Activated CD4-positive, alpha-beta T cell treated with anti-CD3 and anti-CD28 coated beads for 36 hours (primary cell): ENCODE results near the gene KCTD3. TPM values are rescaled to one million over a fixed set of nuclear protein-coding genes. Genes with fewer than 3 reads are reported as not detected.

Experiments used
- ATAC-seq: fragments of 200-7000 bp; cut with Tn5 transposase; one replicate; pipeline ENCODE4 v1.10.0; 2021; ENCODE audit warnings: mild to moderate bottlenecking, moderate library complexity
- CTCF ChIA-PET: fragments of 350-600 bp; sonication (Branson Sonifier 250); formaldehyde crosslinking; loops from one replicate; lab custom pipeline; 2021; ENCODE audit warnings: antibody characterized with exemption; lab: Charles Lee
- POLR2A ChIA-PET: fragments of 350-600 bp; sonication (Branson Sonifier 250); formaldehyde crosslinking; loops from one replicate; lab custom pipeline; 2021; ENCODE audit warnings: antibody characterized with exemption, inconsistent platforms; lab: Charles Lee
- DNase-seq: peaks from one replicate; pipeline ENCODE4 v3.0.0-alpha.2; 2020
- H3K27ac Mint-ChIP-seq: one replicate; pipeline ENCODE4 v1.8.0; 2021; ENCODE audit warnings: mixed read lengths
- H3K27me3 Mint-ChIP-seq: one replicate; pipeline ENCODE4 v1.8.0; 2021; ENCODE audit warnings: mixed read lengths
- H3K36me3 Mint-ChIP-seq: one replicate; pipeline ENCODE4 v1.8.0; 2021; ENCODE audit warnings: low read depth, mixed read lengths
- H3K4me1 Mint-ChIP-seq: one replicate; pipeline ENCODE4 v1.8.0; 2021; ENCODE audit warnings: mixed read lengths
- H3K4me3 Mint-ChIP-seq: one replicate; pipeline ENCODE4 v1.8.0; 2021; ENCODE audit warnings: mild to moderate bottlenecking, moderate library complexity, mixed read lengths
- H3K9me3 Mint-ChIP-seq: one replicate; pipeline ENCODE4 v1.8.0; 2021; ENCODE audit warnings: low read depth, mixed read lengths
- intact Hi-C, 2 experiments: fragments of 100-400 bp; cut with DNase I in 1 of 2; cut with micrococcal nuclease in 1 of 2; formaldehyde crosslinking; loops; one replicate each; pipeline versions ENCODE4 v1.14.2 to v1.15.1; 2022 to 2024; cut with DNase I, micrococcal nuclease
- total RNA-seq, 2 experiments: library from RNA; stranded (reverse); gene quantifications; one replicate each; pipeline ENCODE4 v1.2.3, GENCODE V29; 2021

KCTD3 gene
- total RNA-seq, 2 experiments from 2014 or later: 4.0 to 4.2 TPM

- H3K36me3 Mint-ChIP-seq: no peaks in the 10 kb centered on the region
- no peaks in the 10 kb centered on the region for H3K9me3 Mint-ChIP-seq
- no peaks in the 10 kb centered on the region for H3K27me3 Mint-ChIP-seq
- POLR2A ChIA-PET: no interaction called here
- ATAC-seq (no peak), DNase-seq (no peak)
- intact Hi-C loops: no loop called here
- H3K4me1 Mint-ChIP-seq: no peaks in the 10 kb centered on the region
- H3K4me3 Mint-ChIP-seq: no peak overlapping the region
- CTCF ChIA-PET: no interaction called here
- H3K27ac Mint-ChIP-seq: no peak overlapping the region
These were observed 76.7 kb downstream of the KCTD3 start for GRCh38 chr1:215643592-215644321.

- H3K9me3 Mint-ChIP-seq: no peaks in the 10 kb centered on the region
- peaks cover 2% of the 10 kb centered on the region for H3K27me3 Mint-ChIP-seq
- no peak overlapping the region for H3K27ac Mint-ChIP-seq
- intact Hi-C loops: no loop called here
- ATAC-seq: no peak
- no peak for DNase-seq
- H3K4me3 Mint-ChIP-seq: no peak overlapping the region
- ChIA-PET POLR2A (no interaction called here), CTCF (no interaction called here)
- no peaks in the 10 kb centered on the region for H3K36me3 Mint-ChIP-seq
- H3K4me1 Mint-ChIP-seq: no peaks in the 10 kb centered on the region
These were observed 78.1 kb downstream of the KCTD3 start for GRCh38 chr1:215645182-215645581.

DNA sequence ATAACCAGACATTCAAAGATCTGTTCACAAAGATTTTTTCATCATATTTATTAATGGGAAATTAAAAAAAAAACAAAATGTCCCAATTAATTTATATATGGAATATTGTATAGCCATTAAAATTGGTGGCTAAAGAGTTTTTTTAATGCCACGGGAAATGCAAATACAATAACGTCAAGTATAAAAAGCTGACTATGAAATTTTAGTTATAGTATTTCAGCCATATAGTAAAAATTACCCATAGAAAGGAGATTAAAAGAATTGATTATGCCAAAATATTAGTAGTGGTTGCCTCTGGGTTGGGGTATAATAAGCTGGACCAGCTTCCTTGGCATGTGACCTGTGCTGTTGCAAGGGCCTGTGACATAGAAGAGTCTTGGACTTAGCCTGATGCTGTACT is 78.8 kb downstream of the KCTD3 start:
- ChIA-PET POLR2A (no interaction called here), CTCF (no interaction called here)
- peaks cover 2% of the 10 kb centered on the region for H3K27me3 Mint-ChIP-seq
- no peaks in the 10 kb centered on the region for H3K36me3 Mint-ChIP-seq
- intact Hi-C loops: no loop called here
- H3K4me1 Mint-ChIP-seq: no peaks in the 10 kb centered on the region
- no peak overlapping the region for H3K4me3 Mint-ChIP-seq
- no peak for ATAC-seq
- no peaks in the 10 kb centered on the region for H3K9me3 Mint-ChIP-seq
- H3K27ac Mint-ChIP-seq: no peak overlapping the region
- DNase-seq: no peak

GRCh38 chr1:215647738-215648137 is 80.6 kb downstream of the KCTD3 start:
- POLR2A ChIA-PET: no interaction called here
- H3K27ac Mint-ChIP-seq: no peak overlapping the region
- ATAC-seq: no peak
- H3K27me3 Mint-ChIP-seq: peaks cover 2% of the 10 kb centered on the region
- H3K4me3 Mint-ChIP-seq: no peak overlapping the region
- H3K9me3 Mint-ChIP-seq: no peaks in the 10 kb centered on the region
- no peak for DNase-seq
- CTCF ChIA-PET: no interaction called here
- peaks cover 1% of the 10 kb centered on the region for H3K4me1 Mint-ChIP-seq
- no peaks in the 10 kb centered on the region for H3K36me3 Mint-ChIP-seq
- intact Hi-C loops: no loop called here

DNA sequence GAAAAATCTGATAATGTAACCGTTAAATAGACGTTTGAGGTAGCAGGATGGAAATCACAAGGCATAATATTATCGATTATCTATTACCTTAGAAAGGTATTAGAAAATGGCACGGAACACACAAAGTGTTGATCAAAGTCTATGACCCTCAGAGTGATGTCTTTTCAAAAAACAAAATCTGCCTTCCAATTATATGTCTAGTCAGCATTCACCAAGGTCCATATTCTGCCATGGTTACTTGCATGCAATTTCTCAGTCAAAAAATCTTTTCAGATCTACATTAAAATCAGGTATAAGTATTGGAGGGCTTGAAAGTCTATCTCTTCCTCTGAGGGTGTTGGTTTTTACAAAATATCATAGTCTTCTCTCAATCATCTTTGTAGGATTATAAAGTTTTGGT is 81.9 kb downstream of the KCTD3 start:
- peaks cover 2% of the 10 kb centered on the region for H3K27me3 Mint-ChIP-seq
- H3K4me3 Mint-ChIP-seq: no peak overlapping the region
- DNase-seq (no peak), ATAC-seq (no peak)
- intact Hi-C loops: no loop called here
- ChIA-PET CTCF (no interaction called here), POLR2A (no interaction called here)
- no peak overlapping the region for H3K27ac Mint-ChIP-seq
- H3K4me1 Mint-ChIP-seq: peaks cover 1% of the 10 kb centered on the region
- H3K36me3 Mint-ChIP-seq: no peaks in the 10 kb centered on the region
- no peaks in the 10 kb centered on the region for H3K9me3 Mint-ChIP-seq

GRCh38 chr1:215650446-215651149 is 83.5 kb downstream of the KCTD3 start:
- H3K27me3 Mint-ChIP-seq: peaks cover 2% of the 10 kb centered on the region
- H3K4me1 Mint-ChIP-seq: peaks cover 1% of the 10 kb centered on the region
- ATAC-seq (no peak), DNase-seq (no peak)
- H3K36me3 Mint-ChIP-seq: no peaks in the 10 kb centered on the region
- no peak overlapping the region for H3K4me3 Mint-ChIP-seq
- no peaks in the 10 kb centered on the region for H3K9me3 Mint-ChIP-seq
- no peak overlapping the region for H3K27ac Mint-ChIP-seq
- intact Hi-C loops: no loop called here
- ChIA-PET POLR2A (no interaction called here), CTCF (no interaction called here)

GRCh38 chr1:215651867-215652266 is 84.8 kb downstream of the KCTD3 start:
- POLR2A ChIA-PET: no interaction called here
- intact Hi-C loops: no loop called here
- H3K4me1 Mint-ChIP-seq: peaks cover 1% of the 10 kb centered on the region

DNA sequence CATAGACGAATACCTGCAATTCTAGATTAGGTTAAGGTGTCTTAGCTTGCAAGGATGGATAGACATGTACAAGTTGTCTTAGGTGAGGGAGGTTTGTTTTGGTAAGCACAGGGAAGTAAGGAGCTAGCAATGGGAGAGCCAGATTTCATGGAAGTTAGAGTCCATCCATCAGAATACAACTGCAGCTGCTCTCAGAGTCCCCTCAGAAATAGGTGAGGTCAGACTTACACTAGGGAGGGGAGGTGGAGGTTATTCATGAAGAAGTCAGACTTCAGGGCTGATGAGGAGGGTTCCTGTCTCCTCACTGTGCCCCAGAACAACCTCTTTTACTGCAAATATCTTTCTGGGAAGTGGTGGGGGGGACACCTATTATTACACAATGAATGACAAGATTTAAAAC is 85.3 kb downstream of the KCTD3 start:
- DNase-seq (no peak), ATAC-seq (no peak)
- peaks cover 1% of the 10 kb centered on the region for H3K4me1 Mint-ChIP-seq
- H3K9me3 Mint-ChIP-seq: no peaks in the 10 kb centered on the region
- ChIA-PET CTCF (no interaction called here), POLR2A (no interaction called here)
- no peaks in the 10 kb centered on the region for H3K36me3 Mint-ChIP-seq
- peaks cover 2% of the 10 kb centered on the region for H3K27me3 Mint-ChIP-seq
- intact Hi-C loops: no loop called here
- H3K4me3 Mint-ChIP-seq: no peak overlapping the region
- no peak overlapping the region for H3K27ac Mint-ChIP-seq

More at GRCh38 chr1:215651867-215652266, 84.8 kb downstream of the KCTD3 start:
- Mint-ChIP-seq H3K27ac (no peak overlapping the region), H3K9me3 (no peaks in the 10 kb centered on the region), H3K36me3 (no peaks in the 10 kb centered on the region), H3K27me3 (peaks cover 2% of the 10 kb centered on the region), H3K4me3 (no peak overlapping the region)
- CTCF ChIA-PET: no interaction called here
- DNase-seq: no peak
- no peak for ATAC-seq

- DNase-seq: no peak
- ChIA-PET POLR2A (no interaction called here), CTCF (no interaction called here)
- intact Hi-C loops: loop anchor here in 1 of 2 experiments (5.0 kb wide), 1 partner anchor 1735 kb away; no protein-coding TSS in a partner anchor
- Mint-ChIP-seq H3K4me1 (no peaks in the 10 kb centered on the region), H3K9me3 (no peaks in the 10 kb centered on the region), H3K27me3 (peaks cover 5% of the 10 kb centered on the region), H3K4me3 (no peak overlapping the region), H3K27ac (no peak overlapping the region), H3K36me3 (no peaks in the 10 kb centered on the region)
- ATAC-seq: no peak
These were observed 89.9 kb downstream of the KCTD3 start for GRCh38 chr1:215657047-215657446.

DNA sequence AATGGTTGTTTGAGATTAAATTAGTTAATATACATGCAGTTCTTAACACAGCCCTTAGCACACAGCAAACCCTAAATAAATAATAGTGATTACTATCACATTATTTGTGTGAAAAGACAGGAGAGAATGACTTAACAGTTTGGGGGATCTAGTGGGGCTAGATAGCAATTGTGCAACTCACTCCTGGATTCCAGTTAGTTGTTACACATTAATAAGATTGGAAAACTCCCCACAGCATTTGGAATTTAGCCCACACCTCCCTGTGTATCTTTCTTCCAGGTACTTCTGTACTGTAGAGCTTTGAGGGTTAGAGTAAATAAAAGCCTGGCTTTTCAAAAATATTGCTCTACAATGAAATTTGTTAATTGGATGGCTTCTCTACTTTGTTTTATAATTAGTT is 93.2 kb downstream of the KCTD3 start:
- peaks cover 5% of the 10 kb centered on the region for H3K27me3 Mint-ChIP-seq
- no peaks in the 10 kb centered on the region for H3K9me3 Mint-ChIP-seq
- H3K4me1 Mint-ChIP-seq: no peaks in the 10 kb centered on the region
- no peaks in the 10 kb centered on the region for H3K36me3 Mint-ChIP-seq
- H3K27ac Mint-ChIP-seq: no peak overlapping the region
- POLR2A ChIA-PET: no interaction called here
- ATAC-seq (no peak), DNase-seq (no peak)
- intact Hi-C loops: no loop called here
- CTCF ChIA-PET: no interaction called here
- no peak overlapping the region for H3K4me3 Mint-ChIP-seq

GRCh38 chr1:215661033-215661432 is 93.9 kb downstream of the KCTD3 start:
- intact Hi-C loops: no loop called here
- ChIA-PET POLR2A (no interaction called here), CTCF (no interaction called here)
- H3K4me1 Mint-ChIP-seq: no peaks in the 10 kb centered on the region
- DNase-seq (no peak), ATAC-seq (no peak)
- no peak overlapping the region for H3K4me3 Mint-ChIP-seq
- no peaks in the 10 kb centered on the region for H3K9me3 Mint-ChIP-seq
- H3K27me3 Mint-ChIP-seq: peaks cover 7% of the 10 kb centered on the region
- H3K27ac Mint-ChIP-seq: no peak overlapping the region
- H3K36me3 Mint-ChIP-seq: no peaks in the 10 kb centered on the region

DNA sequence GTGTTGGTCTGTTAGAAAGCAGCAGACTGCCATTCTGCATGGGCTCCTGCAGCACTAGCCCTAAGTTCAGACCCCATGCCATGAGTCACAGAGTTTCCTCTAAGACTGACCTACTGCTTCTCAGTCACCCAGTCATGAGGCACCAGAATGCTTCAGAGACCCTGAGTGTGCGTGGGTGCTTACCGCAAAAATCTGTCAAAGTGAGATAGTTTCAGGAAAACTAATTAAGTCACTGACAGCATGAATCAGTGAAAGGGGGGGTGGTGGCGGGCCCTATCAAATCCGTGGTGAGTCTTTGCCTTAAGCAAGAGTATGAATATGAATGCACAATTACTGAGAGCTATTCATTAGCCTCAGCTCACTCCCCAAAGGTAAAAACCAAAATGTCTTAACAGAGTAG is 98.1 kb downstream of the KCTD3 start:
- no peaks in the 10 kb centered on the region for H3K36me3 Mint-ChIP-seq
- DNase-seq (peak; percentile 55), ATAC-seq (peak; percentile 77)
- H3K4me1 Mint-ChIP-seq: no peaks in the 10 kb centered on the region
- peaks cover 3% of the 10 kb centered on the region for H3K27me3 Mint-ChIP-seq
- POLR2A ChIA-PET: no interaction called here
- H3K9me3 Mint-ChIP-seq: no peaks in the 10 kb centered on the region
- CTCF ChIA-PET: no interaction called here
- H3K27ac Mint-ChIP-seq: no peak overlapping the region
- no peak overlapping the region for H3K4me3 Mint-ChIP-seq
- intact Hi-C loops: no loop called here
